GM18520 (cell line): ENCODE results near the gene DCST2.

Experiments used
- ATAC-seq: cut with Tn5 transposase; IDR thresholded peaks from one replicate; pipeline ENCODE4 v1.9.1; 2021; ENCODE audit not compliant: unreplicated experiment

DCST2 gene

DNA sequence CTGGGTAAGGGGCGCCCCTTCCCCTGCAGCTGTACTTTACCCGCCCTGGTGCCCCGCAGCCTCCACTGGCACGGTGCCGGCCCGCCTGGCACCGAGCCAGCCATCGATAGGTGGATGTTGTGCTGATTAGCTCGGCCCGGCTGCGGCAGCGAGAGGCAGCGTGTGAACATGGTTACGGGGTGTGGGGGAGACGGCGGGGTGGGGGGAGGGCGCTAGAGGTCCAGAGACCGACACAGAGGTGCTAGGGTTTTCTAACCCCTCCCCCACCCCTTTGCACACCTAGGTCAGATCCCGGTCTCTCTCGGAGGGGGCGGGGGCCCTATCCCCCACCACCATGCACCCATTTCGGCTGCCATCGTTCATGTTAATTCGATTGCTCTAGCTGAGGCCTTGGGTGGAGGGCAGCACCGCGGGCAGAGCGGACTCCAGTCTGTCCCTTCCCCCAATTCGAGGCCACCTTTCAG, 36.6 kb upstream of the DCST2 start:
- no peak for ATAC-seq

DNA sequence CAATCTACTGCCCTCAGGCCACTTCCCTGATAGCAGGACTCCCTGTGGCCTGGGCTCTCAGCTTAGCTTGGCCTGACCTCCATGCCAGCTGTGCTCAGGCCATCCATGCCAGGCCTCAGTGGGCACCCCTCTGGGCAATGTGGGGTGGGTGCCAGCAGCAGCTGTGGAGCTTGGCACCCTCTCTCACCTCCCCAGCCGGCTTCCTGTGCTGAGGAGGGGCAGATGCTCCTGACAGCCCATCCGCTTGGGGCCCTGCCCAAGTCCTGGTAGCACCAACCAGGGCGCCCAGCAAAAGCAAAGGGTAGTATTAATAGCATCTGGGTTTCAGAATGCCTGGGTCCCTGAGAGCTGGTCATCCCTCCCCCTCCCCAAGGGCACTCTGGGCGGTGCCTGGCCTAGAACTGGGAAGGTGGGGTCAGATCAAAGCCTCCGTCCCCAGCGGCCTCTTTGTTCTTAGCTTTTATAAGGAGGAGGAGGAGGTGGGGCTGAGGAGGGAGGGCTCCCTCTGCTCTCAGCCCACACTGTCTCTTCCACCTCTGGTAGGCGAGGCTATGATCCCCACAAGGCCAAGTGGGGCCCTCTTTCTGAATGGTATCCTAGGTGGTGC, 36.1 kb upstream of the DCST2 start:
- no peak for ATAC-seq

DNA sequence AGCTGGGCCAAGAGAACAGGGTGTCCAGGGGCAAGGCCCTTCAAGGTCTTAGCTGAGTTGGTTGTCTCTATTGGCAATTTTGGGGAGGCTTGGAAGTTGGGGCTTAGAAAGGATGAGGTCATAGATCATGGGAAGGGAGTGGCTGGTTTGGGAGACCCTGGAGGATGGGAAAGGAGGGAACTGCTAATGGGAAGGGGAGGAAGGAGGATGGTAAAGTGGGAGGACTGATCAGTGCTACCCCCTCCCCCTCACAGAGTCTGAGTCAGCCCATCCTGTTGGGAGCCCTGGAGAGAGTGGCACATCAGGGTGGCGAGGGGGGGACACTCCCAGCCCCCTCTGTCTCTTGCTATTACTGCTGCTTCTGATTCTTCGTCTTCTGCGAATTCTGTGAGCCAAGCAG, 35.0 kb upstream of the DCST2 start:
- ATAC-seq = no peak

DNA sequence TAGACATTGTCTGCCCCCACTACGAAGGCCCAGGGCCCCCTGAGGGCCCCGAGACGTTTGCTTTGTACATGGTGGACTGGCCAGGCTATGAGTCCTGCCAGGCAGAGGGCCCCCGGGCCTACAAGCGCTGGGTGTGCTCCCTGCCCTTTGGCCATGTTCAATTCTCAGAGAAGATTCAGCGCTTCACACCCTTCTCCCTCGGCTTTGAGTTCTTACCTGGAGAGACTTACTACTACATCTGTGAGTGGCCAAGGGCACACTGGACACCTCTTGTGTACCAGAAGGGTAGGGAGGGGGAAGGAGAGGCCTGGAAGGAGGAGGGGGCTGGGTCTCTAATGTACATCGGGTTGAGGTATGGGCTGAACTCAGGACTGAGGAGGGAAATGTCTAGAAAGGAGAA, 33.2 kb upstream of the DCST2 start:
- no peak for ATAC-seq

DNA sequence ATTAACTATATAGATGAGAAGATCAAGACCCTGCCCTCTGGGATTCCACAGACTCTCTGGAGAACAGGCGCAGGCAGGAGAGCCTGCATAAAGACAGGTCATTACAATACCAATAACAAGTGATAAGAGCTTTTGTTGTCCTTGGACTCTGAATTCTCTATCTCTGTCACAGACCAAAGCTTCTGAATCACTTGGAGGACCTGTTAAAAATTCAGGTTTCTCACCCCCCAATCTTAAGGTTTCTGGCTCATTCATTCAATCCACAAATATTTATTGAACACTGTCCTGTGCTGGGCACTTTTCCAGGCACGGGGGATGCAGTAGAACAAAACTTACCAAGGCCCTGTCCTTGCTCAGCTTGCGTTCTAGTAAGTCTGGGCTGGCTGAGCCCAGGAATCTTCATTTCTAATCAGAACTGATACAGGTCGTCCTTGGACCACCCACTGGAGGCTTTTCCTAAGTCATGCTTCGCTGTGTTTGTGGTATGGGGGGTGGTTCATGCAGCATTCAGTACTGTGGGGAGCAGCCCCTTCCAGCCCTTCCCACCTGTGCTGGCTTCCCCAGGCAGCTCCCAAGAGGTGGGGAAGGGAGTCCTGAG, 31.4 kb upstream of the DCST2 start:
- no peak for ATAC-seq

DNA sequence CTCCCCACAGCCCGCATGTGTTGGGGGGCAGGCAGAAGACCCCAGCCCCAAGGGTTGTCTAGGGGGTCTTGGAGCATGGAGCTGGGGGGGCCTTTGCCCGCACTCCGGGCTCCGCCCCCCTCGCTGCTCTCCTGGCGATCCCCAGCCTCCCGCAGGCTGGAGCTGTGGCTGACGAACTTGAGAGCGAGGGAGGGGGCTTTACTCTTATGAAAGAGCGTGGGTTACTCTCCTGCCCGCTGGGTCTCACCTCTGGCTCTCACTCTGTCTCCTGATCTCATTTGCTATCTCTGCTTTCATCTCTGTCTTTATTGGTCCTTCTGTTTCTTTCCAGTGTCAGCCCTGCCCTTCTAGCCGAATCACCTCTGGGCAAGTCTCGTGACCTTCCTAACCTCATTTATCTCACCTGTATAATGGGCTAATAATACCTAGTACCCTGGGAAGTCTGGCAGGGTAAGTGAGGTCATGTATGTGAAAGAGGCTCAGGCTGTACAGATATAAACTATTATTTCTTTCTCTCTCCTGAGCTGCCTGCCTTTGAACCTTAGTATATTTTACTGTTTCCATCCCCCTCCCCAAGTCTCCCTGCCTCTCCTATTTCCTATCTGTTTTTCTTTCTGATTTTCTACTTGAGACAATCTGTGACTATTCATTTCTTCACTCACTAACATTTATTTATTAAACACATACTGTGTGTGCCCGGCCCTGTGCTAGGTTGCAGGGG, 30.7 kb upstream of the DCST2 start:
- no peak for ATAC-seq

DNA sequence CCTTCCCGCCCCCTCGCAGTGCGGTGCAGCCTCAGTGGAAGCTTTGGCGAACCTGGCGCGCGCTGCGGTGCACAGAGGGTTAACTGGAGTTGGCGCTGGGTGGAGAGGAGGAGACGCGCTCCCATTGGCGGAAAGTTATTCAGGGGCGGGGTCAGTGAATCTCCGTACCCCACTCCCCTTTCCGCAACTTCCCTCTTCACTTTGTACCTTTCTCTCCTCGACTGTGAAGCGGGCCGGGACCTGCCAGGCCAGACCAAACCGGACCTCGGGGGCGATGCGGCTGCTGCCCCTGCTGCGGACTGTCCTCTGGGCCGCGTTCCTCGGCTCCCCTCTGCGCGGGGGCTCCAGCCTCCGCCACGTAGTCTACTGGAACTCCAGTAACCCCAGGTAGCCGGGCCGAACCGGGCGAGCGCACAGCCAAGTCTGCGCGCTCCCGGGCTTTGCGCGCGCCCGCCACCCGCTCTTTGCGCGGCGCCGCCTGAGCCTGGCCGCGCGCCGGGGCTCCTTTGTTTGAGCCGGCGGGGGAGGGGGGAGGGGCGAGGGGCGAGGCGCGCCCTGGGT, 30.0 kb upstream of the DCST2 start, which contains the start of gene EFNA4:
TSS of gene EFNA4 (plus strand) at position 191 of the 561 bp plus-strand sequence. CDS start at position 275, 84 bp downstream.
- peak; percentile 42 for ATAC-seq

DNA sequence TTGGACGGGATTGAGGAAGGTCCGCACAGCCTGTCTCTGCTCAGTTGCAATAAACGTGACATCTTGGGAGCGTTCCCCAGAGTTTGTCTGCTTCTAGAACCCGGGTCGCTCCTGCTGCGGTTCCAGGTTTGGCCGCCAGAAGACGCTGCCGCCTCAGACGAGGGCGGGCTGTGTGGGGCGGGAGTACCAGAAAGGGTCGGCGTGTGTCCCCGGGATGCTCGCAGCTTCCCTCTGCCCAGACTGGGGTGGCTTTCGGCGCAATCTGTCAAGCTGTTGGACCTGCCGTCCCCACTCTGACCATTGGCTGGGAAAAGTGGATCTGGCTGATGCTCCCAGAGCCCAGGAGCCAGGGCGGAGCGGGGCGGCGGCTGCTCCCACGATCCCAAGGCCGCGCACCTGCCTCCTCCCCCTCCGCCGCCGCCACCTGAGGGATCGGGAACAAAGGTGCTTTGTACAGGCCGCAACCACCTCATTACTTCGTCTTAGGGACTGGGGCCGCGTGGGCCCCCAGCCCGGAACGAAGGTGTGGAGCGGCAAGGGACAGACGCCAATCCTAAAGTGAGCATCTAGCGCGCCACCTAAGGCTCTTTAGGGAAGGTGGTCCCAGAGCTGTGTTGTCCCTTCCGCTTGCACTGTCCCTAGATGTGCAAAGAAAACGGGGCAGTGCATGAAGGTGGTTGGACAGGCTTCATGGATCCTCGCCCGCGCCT, 29.3 kb upstream of the DCST2 start:
- no peak for ATAC-seq

DNA sequence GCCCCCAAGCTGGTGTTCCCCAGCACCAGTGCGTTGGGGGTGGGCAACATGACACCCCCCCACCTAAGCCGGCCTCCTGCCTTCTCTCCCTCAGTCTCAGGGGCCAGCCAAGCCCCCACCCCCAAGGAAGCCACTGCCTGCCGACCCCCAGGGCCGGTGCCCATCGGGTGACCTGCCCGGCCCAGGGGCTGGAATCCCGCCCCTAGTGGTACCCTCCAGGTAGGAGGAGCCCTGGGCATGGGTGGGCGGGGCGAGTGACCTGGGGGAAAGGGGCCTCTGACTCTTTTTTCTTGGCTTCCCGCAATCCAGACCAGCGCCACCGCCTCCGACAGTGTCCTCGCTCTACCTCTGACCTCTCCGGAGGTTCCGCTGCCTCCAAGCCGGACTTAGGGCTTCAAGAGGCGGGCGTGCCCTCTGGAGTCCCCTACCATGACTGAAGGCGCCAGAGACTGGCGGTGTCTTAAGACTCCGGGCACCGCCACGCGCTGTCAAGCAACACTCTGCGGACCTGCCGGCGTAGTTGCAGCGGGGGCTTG, 28.6 kb upstream of the DCST2 start:
- no peak for ATAC-seq

DNA sequence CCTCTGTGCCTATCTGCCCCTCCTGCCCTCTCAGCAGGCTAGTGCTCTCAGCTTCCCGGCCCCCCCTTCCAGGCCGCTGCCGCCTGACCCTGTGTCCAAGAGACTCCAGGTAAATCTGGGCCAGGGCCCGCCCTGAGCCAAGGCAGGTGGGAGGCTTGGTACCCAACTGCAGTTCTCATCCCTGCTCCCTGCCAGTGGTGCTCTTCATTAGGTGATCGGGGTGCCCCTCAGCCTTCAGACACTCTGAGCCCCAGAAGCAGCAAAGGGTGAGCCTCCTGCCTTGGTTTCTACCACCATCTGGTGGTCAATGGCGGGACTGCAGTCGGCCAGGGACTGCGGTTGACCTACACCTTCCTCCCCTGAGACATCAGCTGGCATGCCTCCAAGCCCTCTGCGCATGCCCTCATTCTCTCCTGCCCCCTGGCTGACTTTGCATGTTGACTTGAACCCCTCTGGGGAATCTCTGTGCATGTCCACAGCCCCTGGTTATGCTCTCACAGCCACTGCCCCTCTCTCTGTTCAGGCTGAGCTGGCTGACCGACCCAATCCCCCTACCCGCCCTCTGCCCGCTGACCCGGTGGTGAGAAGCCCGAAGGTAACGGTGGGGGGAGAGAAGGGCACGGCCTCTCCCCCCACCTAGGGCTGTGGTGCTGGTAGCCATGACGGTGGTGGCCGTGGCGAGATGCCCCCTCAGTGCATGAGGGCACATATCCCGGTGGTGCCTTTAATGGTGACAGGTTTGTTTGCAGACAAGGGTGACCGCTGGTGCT, 28.0 kb upstream of the DCST2 start:
- ATAC-seq = peak; percentile 32

DNA sequence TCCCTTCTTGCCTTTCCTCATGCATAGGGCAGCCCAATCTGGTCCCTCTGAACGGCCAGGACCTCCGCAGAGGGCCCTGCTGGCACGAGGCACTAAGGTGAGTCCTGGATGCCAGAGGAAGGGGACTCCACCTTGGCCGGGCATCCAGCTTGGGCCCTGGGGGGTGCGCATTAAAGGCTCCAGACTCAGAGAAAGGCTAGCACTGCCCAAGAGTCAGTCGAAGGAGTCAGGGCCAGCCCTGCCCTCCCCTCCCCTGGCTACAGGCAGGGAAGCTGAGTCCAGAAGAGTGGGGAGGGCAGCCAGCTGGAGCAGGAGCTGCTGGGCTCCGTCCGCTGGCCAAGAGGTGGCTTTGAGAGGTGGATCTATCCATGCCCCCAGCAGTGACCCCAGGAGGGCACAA, 27.2 kb upstream of the DCST2 start:
- ATAC-seq = no peak

DNA sequence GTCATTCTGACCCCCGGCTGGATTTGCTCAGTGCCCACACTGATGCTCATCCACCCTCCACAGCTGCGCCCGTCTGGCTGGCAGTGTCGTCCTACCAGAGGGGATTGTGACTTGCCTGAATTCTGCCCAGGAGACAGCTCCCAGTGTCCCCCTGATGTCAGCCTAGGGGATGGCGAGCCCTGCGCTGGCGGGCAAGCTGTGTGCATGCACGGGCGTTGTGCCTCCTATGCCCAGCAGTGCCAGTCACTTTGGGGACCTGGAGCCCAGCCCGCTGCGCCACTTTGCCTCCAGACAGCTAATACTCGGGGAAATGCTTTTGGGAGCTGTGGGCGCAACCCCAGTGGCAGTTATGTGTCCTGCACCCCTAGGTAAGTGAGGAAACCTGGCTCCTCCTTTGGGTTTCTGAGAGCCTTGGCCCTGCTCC, 24.2 kb upstream of the DCST2 start:
- no peak for ATAC-seq

DNA sequence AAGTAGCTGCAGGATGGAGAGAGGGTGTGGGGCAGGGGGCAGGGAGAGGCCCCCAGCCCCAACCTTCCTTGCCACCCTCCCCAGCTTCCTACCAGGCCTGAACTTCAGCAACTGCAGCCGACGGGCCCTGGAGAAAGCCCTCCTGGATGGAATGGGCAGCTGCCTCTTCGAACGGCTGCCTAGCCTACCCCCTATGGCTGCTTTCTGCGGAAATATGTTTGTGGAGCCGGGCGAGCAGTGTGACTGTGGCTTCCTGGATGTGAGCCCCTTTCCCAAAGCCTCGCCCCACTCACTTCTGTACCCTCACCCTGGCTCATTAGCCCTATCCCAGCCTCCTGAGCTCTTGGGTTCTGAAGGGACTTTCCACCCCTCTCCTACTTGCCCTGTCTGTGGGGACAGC, 23.5 kb upstream of the DCST2 start:
- no peak for ATAC-seq

DNA sequence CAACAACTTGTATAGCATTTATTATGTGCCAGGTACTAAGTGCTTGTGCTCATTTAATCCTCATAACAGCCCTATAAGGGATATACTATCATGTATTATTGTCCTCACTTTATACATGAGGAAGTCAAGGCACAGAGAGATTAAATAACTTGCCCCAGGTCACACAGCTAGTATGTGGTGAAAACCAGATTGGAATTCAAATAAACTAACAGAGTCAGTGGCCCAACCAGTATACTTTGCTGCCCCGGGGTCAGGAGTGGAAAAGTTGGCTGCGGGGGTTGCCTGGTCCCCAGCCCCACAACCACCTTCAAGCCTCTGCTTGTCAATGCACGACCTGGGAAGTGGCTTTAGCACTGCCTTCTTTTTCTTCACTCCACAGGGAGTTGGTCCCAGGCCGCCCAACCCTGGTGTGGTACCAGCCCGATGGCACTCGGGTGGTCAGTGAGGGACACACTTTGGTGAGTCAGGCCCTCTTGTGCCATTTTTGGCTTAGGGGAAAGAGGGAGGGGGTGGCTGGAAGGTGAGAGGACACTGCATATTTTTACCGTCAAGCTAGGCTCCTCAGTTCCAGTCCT, 20.0 kb upstream of the DCST2 start:
- no peak for ATAC-seq

DNA sequence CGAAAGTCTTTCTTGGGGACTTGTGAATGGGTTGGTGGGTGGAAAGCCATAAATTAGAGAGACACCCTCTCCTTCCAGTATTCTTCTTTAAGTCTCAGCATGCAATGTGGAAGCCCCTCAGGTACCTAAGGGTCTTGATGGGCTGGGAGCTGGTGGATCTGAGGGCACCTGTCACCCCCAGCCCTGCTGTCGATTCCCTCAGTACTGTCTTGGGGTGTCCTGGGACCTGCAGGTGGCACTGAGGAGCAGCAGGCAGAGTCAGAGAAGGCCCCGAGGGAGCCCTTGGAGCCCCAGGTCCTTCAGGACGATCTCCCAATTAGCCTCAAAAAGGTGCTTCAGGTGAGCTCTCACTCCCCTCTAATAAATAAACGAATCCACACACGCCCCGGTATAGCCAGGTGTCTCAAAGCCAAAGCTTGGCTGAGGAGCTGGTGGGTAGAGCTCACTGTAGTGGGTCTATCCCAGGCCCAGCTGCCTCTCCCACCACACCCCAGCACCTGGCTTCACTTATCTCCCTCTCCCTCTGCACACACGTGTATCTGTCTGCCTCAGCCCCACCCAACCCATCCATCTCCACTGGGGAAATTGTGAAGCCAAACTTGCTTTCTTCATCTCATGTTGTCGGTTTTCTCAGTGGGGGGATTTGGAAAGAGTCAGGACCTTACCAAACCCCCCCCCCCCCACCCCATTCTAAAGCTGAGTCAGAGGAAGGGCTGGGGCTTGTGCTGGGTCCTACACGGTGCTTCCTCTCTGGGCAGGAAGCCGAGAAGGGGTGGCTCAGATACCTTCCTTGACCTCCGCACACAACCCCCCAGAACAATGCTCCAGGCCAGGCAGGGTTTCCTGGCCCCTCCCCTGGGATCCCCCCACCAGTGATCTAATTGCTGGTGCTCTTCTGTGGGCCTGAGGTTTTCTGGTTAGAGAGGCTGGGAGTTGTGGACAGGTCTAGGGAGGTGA, 19.1 kb upstream of the DCST2 start:
- no peak for ATAC-seq

DNA sequence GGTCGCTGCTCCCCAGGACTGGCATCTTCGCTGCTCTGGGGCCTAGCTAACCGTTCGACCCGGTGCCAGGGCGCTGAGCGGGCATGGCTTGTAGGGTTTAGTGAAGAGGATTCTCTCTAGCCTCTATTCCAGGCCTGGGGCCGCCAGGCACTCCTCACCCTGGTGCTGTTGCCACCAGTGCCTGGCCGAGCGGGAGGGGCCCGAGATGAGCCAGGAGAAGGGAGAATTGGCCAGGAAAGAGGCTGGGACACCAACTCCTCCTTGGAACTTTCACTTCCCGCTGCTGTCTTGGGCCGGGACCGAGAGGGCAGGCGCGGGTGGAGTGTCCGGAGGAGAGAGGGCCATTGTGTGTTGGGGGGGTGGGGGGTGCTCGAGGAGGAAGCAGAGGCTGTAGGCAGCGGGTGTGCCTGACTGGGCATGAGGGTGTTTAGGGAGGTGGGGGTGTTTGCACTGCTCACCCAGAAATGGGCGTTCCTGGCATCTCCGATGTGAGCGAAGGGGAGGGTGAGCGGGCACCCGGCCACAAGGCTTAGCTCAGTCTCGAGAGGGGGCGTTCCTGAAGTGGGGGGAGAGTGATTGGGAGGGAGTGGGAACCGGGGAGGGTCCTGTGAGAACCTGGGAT, 18.3 kb upstream of the DCST2 start:
- ATAC-seq = no peak

DNA sequence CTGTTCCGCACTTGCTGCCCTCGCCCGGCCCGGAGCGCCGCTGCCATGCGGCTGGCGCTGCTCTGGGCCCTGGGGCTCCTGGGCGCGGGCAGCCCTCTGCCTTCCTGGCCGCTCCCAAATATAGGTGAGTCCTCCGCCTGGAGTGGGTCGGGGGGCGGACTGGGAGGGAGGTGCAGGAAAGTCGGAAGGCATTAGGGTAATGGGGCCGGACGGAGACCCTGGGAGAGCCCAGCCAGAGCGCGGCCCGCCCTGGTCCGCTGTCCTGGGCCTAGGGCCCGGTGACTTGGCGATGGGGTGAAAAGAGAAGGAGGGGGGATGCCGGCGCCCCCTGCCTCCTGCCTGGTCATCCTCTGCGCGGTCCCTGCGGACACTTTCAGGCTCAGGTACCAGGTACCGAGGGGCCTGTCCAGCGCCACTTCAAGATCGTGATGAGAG, 17.8 kb upstream of the DCST2 start:
- ATAC-seq = no peak

DNA sequence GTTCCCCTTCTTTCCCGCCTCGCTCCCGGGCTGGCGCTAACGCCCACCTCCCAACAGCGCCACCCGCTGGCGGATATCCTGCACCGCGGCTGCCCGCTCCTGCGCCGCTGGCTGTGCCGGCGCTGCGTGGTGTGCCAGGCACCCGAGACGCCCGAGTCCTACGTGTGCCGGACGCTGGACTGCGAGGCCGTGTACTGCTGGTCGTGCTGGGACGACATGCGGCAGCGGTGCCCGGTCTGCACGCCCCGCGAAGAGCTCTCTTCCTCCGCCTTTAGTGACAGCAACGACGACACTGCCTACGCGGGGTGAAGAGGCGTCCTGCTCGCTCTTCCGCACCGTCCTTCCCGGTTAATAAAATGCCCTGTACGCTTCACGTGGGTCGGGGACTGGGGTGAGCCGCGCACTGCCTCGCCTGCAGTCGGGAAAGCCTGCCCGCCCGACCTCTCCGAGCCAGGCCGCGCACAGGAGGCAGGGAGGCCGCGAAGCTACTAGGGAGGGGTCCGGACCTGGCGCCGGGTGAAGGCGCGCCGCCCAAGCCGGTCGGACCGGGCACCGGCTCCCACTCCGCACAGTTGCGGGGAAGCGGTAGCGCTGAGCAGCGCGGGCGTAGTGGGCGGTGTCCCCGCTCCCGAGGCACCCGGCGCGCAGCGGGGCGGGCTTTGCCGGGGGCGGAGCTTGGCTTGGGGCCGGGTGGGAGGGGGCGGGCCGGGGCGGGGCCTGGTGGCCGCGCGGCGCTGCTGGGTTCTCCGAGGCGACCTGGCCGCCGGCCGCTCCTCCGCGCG, 17.2 kb upstream of the DCST2 start, which contains the start of gene ADAM15:
TSS of gene ADAM15 (plus strand) at position 757 of the 782 bp plus-strand sequence. CDS start 71 bp downstream, outside the sequence.
- no peak for ATAC-seq
